Measurements from ENCODE around the gene CISD3. TPM values are rescaled to one million over a fixed set of nuclear protein-coding genes. Genes with fewer than 3 reads are reported as not detected.
A peak's percentile ranks its signal among the peaks of the same experiment; 100 is the strongest.

Gene CISD3
- total and polyA plus RNA-seq, 2 of the 8 experiments (the other 6 are each of a cell fraction or from before 2014, with no cell fraction given), result 9.4 to 11.1 TPM

DNA sequence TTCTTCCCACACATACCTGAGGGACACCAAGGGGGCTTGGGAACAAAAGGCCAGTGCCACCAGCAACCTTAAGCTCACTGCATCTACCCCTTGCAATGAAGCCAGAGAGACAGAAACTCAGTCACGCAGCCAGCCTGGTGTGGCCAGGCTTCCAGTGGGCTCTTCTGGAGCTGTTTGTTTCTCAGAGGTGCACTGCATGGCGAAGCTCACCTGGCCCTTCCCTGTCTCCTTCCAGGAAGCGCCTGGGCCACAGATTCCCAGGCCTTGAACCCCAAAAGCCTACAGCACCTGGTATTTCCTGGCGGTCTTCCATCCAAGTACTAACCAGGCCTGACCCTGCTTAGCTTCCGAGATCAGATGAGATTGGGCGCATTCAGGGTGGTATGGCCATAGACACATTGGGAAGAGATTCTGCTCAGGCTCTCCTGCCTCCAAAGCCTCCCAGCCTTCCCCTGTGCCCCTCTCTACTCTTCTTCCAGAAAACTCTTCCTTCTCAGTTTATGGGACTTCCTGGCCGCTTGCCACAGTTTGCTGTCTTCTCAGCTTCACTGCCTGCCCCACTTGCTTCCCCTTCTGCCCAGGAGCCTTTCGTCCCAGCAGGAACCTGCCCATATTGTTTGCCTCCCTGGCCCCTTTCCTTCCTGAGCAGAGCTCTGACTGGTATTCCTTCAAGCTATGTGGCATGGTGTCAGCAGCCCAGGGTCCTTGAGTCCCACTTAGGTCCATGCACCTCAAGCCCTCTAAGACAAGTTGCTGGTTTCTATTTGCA, 1.6 kb downstream of the CISD3 start:
- Histone ChIP-seq H3K4ac (replicated peaks; ENCODE audit: insufficient read length, low read depth, low read length) (no peak overlapping the region), H3K79me1 (ENCODE audit: low read depth, low read length) (no peaks in the 10 kb centered on the region), H2BK20ac (ENCODE audit: low read length) (0 out of 2 replicates have a peak overlapping the region, but pooled peaks have one; percentile 61), H3K18ac (ENCODE audit: extremely low read depth, low read length) (no peak overlapping the region), H3K23ac (ENCODE audit: insufficient read length) (no peak overlapping the region), H2AK5ac (ENCODE audit: low read depth, low read length) (no peak overlapping the region), H3K14ac (ENCODE audit: insufficient read length) (no peak overlapping the region), H3K36me3 (ENCODE audit: control insufficient read depth in 2 of 4, insufficient read depth in 4 of 4, low read length in 3 of 4) (peaks cover 0 to 6% (median 2%) of the 10 kb centered on the region in 4 experiments; a peak in 5 of 8 replicates), H3K9ac (replicated peaks in 1 of 4; ENCODE audit: extremely low read depth in 1 of 4, low read depth in 3 of 4, low read length in 3 of 4) (no peak overlapping the region), H3K56ac (replicated peaks; ENCODE audit: insufficient read length, low read depth, low read length) (no peak overlapping the region), H3K27ac (ENCODE audit: low read depth, low read length) (no peak overlapping the region), H3K79me2 (ENCODE audit: control insufficient read depth in 1 of 2, insufficient read depth in 2 of 2, low read length in 2 of 2) (no peaks in the 10 kb centered on the region), H3K4me2 (ENCODE audit: insufficient read depth in 1 of 2, low read depth in 2 of 2, low read length in 2 of 2) (peak overlapping the region; percentile 88 to 94; a peak in 2 of 4 replicates), H2BK5ac (ENCODE audit: low read depth, low read length) (peak overlapping the region; percentile 90; the same call in 1 of the 2 replicates), H3K4me3 (ENCODE audit: extremely low read depth in 1 of 4, insufficient read depth in 2 of 4, low read depth in 3 of 4, low read length in 4 of 4) (no peak overlapping the region), H2BK15ac (ENCODE audit: low read length) (peak overlapping the region; percentile 98), H2BK120ac (replicated peaks; ENCODE audit: low read depth, low read length) (no peak overlapping the region), H4K91ac (replicated peaks; ENCODE audit: insufficient read length, low read length) (peak overlapping the region; percentile 76), H4K8ac (ENCODE audit: extremely low read depth, insufficient read depth, low read length) (no peak overlapping the region), H3K4me1 (replicated peaks in 1 of 4; ENCODE audit: control insufficient read depth in 3 of 4, insufficient read depth in 4 of 4, low read length in 3 of 4) (peaks cover 0 to 14% (median 6%) of the 10 kb centered on the region in 4 experiments; a peak in 5 of 7 replicates), H4K20me1 (replicated peaks in 1 of 2; ENCODE audit: control insufficient read depth in 1 of 2, insufficient read depth in 2 of 2, low read length in 2 of 2) (peaks cover 10 to 30% of the 10 kb centered on the region in 2 experiments), H4K5ac (ENCODE audit: insufficient read length, low read depth, low read length) (no peak overlapping the region), H3K9me3 (ENCODE audit: insufficient read depth in 2 of 2, low read depth in 1 of 2, low read length in 1 of 2) (no peaks in the 10 kb centered on the region), H3K27me3 (replicated peaks in 1 of 4; ENCODE audit: control insufficient read depth in 3 of 4, extremely low read depth in 1 of 4, insufficient read depth in 3 of 4, low read length in 3 of 4) (peaks cover 0 to 17% (median 7%) of the 10 kb centered on the region in 4 experiments; a peak in 3 of 7 replicates), H3K23me2 (ENCODE audit: low read depth, low read length) (peaks cover 9% of the 10 kb centered on the region; the same call in 1 of the 2 replicates), H2BK12ac (ENCODE audit: low read depth, low read length) (peak overlapping the region; percentile 52; the same call in 1 of the 2 replicates), H2AFZ (ENCODE audit: low read length) (no peak overlapping the region)
- no peak for FAIRE-seq
- ChIA-PET CTCF (ENCODE audit: partially characterized antibody) (interaction anchor here (0.8 to 3.7 kb wide), 19 partner anchors 9 to 441 kb away, joined by 3 to 29 read pairs (median 4); partner anchors contain the start of gene EPOP), POLR2A (ENCODE audit: partially characterized antibody) (interaction anchor here (0.6 to 7.0 kb wide), 20 partner anchors 9 to 167 kb away, joined by 3 to 40 read pairs (median 4); partner anchors contain the start of genes CWC25, MLLT6, PCGF2 and PSMB3)
- TF ChIP-seq POLR2A (IDR thresholded peaks at IDR 0.05; ENCODE audit: control extremely low read depth in 1 of 2, low read depth in 2 of 2, low read length in 2 of 2), result 0 out of 3 replicates have a peak, but pooled peaks of 1 of the 2 experiments have one; percentile 8
- TF ChIP-seq JUN (IDR thresholded peaks at IDR 0.05; ENCODE audit: low read depth, low read length), result no peak
- 91% methylated on average over 8 of the region's 8 CpGs; no CpG with 5 or more reads in 1 of the 2 experiments for WGBS, 2 experiments (ENCODE audit: extremely low coverage in 1 of 2, insufficient coverage in 1 of 2, insufficient read length in 1 of 2, insufficient replicate concordance in 2 of 2, low coverage in 1 of 2, low lambda C conversion rate in 2 of 2, missing lambda C conversion rate in 1 of 2)
- DNase-seq (ENCODE audit: low read depth in 1 of 2, low spot score in 2 of 2), result no peak

Data from H1 (cell line).